HUES48 (cell line): ENCODE results near the gene TKT.

Experiments
- H3K27ac ChIP-seq: one replicate; pipeline ENCODE4 v1.7.0; 2013; ENCODE audit warnings: low read depth, low read length, inconsistent platforms
- H3K27me3 ChIP-seq: 2 replicates; pipeline ENCODE4 v1.6.1; 2013; ENCODE audit warnings: mild to moderate bottlenecking, low read length; ENCODE audit not compliant: control insufficient read depth, insufficient read depth
- H3K36me3 ChIP-seq: 2 replicates; pipeline ENCODE4 v1.6.1; 2013; ENCODE audit warnings: low read length; ENCODE audit not compliant: control insufficient read depth, insufficient read depth
- H3K4me1 ChIP-seq: 2 replicates; pipeline ENCODE4 v1.6.1; 2013; ENCODE audit warnings: mild to moderate bottlenecking, low read length; ENCODE audit not compliant: control insufficient read depth, insufficient read depth
- H3K4me3 ChIP-seq: 2 replicates; pipeline ENCODE4 v1.5.1; 2013; ENCODE audit warnings: mild to moderate bottlenecking, low read depth, low read length
- H3K9ac ChIP-seq: 2 replicates; pipeline ENCODE4 v1.6.1; 2013; ENCODE audit warnings: mild to moderate bottlenecking, low read depth, low read length, moderate library complexity
- H3K9me3 ChIP-seq: 2 replicates; pipeline ENCODE4 v1.6.1; 2013; ENCODE audit warnings: low read length; ENCODE audit not compliant: control insufficient read depth, insufficient read depth

TKT gene

DNA sequence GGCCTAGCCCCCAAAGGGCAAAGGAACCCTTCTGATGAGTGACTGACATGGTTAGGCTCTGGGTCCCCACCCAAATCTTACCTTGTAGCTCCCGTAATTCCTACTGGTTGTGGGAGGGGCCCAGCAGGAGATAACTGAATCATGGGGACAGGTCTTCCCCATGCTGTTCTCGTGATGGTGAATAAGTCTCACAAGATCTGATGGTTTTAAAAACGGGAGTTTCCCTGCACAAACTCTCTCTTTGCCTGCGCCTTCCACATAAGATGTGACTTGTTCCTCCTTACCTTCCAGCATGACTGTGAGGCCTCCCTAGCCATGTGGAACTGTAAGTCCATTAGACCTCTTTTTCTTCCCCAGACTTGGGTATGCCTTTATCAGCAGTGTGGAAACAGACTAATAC is 16.9 kb downstream of the TKT start:
- Histone ChIP-seq H3K4me1 (peaks cover 16% of the 10 kb centered on the region), H3K27ac (no peak overlapping the region), H3K27me3 (no peaks in the 10 kb centered on the region), H3K9ac (no peak overlapping the region), H3K4me3 (no peak overlapping the region), H3K9me3 (no peaks in the 10 kb centered on the region), H3K36me3 (peaks cover 91% of the 10 kb centered on the region)

GRCh38 chr3:53238051-53238850 is 17.6 kb downstream of the TKT start:
- peaks cover 10% of the 10 kb centered on the region for H3K4me1 ChIP-seq
- no peak overlapping the region for H3K27ac ChIP-seq
- H3K27me3 ChIP-seq: no peaks in the 10 kb centered on the region
- no peak overlapping the region for H3K4me3 ChIP-seq
- H3K36me3 ChIP-seq: peaks cover 96% of the 10 kb centered on the region
- H3K9ac ChIP-seq: no peak overlapping the region
- H3K9me3 ChIP-seq: no peaks in the 10 kb centered on the region

DNA sequence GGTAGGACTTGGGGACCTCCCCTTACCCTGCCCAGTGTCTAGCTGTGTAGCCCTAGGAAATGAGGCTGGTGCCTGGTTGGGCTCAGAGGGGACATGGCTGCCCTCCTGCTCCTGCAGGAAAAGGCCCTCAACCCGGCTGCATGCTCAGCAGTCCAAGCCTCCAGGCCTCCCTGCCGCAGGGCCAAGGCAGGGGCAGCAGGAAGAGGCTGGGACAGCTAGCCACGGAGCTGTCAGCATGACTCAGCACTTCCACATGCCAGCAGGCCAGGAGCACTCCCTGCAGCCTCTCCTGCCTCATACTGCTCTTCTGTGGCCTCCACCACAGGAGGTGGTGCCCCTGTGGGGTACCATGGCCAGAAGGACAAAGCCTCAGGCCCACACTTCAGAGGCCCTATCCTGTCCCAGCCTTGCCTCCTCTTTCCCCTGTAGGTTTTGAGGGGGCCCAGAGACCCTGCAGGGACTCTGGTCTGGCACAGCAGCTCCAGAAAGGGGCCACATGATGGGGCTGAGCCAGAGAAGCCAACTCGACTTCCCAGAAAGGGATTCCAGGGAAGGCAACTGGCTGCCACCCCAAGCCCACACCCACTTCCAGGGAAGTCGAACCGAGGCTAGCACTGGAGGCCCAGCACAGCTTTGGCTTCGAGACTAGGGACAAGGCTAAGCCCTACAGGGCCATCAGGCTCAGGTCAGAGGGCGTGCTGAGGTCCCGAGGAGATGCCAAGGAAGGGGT is 19.5 kb downstream of the TKT start:
- no peaks in the 10 kb centered on the region for H3K27me3 ChIP-seq
- H3K9me3 ChIP-seq: no peaks in the 10 kb centered on the region
- H3K27ac ChIP-seq: peak overlapping the region; percentile 64
- no peak overlapping the region for H3K4me3 ChIP-seq
- H3K4me1 ChIP-seq: no peaks in the 10 kb centered on the region; the same call in 1 of the 2 replicates
- H3K9ac ChIP-seq: 0 out of 2 replicates have a peak overlapping the region, but pooled peaks have one; percentile 14
- H3K36me3 ChIP-seq: peaks cover 98% of the 10 kb centered on the region

- no peaks in the 10 kb centered on the region; the same call in 1 of the 2 replicates for H3K4me1 ChIP-seq
- no peaks in the 10 kb centered on the region for H3K27me3 ChIP-seq
- H3K4me3 ChIP-seq: no peak overlapping the region
- no peaks in the 10 kb centered on the region for H3K9me3 ChIP-seq
- peaks cover 98% of the 10 kb centered on the region for H3K36me3 ChIP-seq
- H3K9ac ChIP-seq: no peak overlapping the region
- H3K27ac ChIP-seq: peak overlapping the region; percentile 64
These were observed 20.3 kb downstream of the TKT start for GRCh38 chr3:53235545-53235944.

GRCh38 chr3:53234841-53235232 is 21.0 kb downstream of the TKT start:
- H3K9me3 ChIP-seq: no peaks in the 10 kb centered on the region
- no peaks in the 10 kb centered on the region for H3K27me3 ChIP-seq
- no peaks in the 10 kb centered on the region; the same call in 1 of the 2 replicates for H3K4me1 ChIP-seq
- H3K36me3 ChIP-seq: peaks cover 98% of the 10 kb centered on the region
- H3K4me3 ChIP-seq: no peak overlapping the region
- no peak overlapping the region for H3K27ac ChIP-seq
- H3K9ac ChIP-seq: no peak overlapping the region

GRCh38 chr3:53234130-53234840 is 21.5 kb downstream of the TKT start:
- Histone ChIP-seq H3K27ac (no peak overlapping the region), H3K9ac (no peak overlapping the region), H3K9me3 (no peaks in the 10 kb centered on the region), H3K27me3 (no peaks in the 10 kb centered on the region), H3K36me3 (peaks cover 98% of the 10 kb centered on the region), H3K4me3 (no peak overlapping the region), H3K4me1 (no peaks in the 10 kb centered on the region; the same call in 1 of the 2 replicates)

- Histone ChIP-seq H3K4me1 (no peaks in the 10 kb centered on the region; the same call in 1 of the 2 replicates), H3K27ac (no peak overlapping the region), H3K36me3 (peaks cover 98% of the 10 kb centered on the region), H3K9me3 (no peaks in the 10 kb centered on the region), H3K27me3 (no peaks in the 10 kb centered on the region), H3K9ac (no peak overlapping the region), H3K4me3 (no peak overlapping the region)
These were observed 23.0 kb downstream of the TKT start for GRCh38 chr3:53232641-53233377.

- no peaks in the 10 kb centered on the region for H3K27me3 ChIP-seq
- no peak overlapping the region for H3K27ac ChIP-seq
- H3K4me3 ChIP-seq: no peak overlapping the region
- no peaks in the 10 kb centered on the region; the same call in 1 of the 2 replicates for H3K4me1 ChIP-seq
- H3K9me3 ChIP-seq: no peaks in the 10 kb centered on the region
- H3K9ac ChIP-seq: no peak overlapping the region
- peaks cover 99% of the 10 kb centered on the region for H3K36me3 ChIP-seq
These were observed 24.0 kb downstream of the TKT start for GRCh38 chr3:53231532-53232511.

- no peak overlapping the region for H3K4me3 ChIP-seq
- no peaks in the 10 kb centered on the region for H3K4me1 ChIP-seq
- no peaks in the 10 kb centered on the region for H3K9me3 ChIP-seq
- peaks cover 99% of the 10 kb centered on the region for H3K36me3 ChIP-seq
- no peak overlapping the region for H3K9ac ChIP-seq
- no peaks in the 10 kb centered on the region for H3K27me3 ChIP-seq
- no peak overlapping the region for H3K27ac ChIP-seq
These were observed 25.0 kb downstream of the TKT start for GRCh38 chr3:53230789-53231188.
